Nucleus accumbens (tissue), 56 donors: Measurements from ENCODE around the gene MXD3.

ENCODE experiments used
- DNase-seq, 56 donors: peaks; one replicate each; lab custom pipeline; 2025; lab: John Stamatoyannopoulos, UW

The MXD3 gene

DNA sequence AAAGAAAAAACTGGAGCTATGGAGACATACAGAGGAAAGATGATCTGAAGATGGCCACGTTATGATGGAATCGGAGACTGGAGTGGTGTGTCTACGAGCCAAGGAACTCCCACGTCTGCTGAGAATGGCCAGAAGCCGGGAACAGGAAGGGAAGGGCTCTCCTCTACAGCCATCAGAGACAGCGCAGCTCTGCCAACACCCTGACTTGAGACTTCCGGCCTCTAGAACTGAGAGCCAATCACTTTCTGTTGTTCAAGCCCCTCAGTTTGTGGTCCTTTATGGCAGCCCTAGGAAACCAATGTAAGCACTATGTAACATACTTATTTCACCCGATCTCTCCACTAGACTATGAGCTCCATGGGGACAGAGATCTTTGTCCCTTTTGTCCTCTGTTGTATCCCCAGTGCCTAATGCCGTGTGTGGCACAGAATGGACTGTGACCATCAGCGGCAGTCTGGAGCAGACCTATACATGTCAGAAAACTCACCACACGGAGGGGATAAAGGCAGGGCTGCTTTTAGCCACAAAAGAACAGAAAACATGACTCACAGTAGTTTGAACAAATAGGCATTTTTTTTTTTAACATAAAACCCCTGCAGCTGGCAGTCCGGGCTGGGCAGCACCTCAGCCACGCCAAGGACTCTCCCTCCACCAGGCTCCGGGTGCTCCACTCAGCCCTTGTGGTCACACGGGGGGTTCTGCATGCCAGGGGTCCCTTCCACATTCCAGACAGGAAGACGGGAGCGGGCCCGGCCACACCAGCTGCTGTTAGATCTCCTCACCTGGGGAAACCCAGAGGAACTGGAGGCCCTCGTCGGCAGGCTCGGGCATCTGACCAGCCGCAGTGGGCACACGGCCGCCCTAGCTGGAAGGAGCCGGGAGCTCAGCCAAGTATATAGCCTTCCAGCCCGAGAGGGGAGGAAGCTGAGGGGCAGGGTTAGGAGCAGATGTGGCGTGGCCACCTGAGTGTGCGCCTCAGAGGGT, 16.1 kb upstream of the MXD3 start:
- DNase-seq: no peak

DNA sequence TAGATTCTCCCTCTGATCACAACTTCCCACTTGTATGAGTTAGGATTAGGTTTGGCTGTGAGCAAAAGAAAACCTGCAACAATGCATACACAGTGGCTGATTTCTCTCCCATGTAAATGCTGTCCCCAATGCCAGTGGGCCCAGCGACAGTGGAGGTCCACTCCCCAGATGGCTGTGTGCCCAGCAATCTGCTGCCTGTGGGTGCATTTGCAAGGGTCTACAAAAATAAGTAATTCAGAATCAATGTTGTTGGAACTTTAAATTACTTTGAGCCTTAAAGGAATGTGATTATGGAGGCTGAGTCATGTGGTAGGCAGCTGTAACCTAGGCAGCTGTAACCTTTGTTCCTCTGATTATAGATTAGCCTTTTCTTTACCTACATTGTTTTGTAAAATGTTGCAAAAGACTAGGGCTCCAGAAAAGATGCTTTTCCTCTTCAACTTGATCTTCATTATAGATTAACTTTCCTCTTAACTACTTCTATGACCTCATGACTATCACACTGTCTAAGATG, 14.2 kb upstream of the MXD3 start:
- no peak for DNase-seq

DNA sequence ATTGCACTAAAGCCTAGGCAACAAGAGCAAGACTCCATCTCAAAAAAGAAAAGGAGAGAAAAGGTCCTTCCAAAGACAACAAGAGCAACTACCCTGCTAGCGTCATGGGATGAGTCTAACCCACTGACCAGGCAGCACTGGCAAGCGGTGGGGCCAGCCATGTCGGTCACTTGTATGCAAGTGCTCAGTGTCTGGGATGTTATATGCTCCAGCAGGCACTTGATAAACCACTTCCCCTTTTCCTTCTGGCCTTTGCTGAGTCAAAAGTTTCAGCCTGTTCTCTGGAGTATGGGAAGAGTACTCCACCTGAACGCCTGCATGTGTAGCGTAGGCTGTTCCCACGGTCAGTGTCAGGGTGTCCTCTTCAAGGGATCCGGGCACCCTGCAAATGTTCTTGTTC, 9.2 kb upstream of the MXD3 start:
- DNase-seq: peak in 2 of 56 donors; percentile 11 to 16

DNA sequence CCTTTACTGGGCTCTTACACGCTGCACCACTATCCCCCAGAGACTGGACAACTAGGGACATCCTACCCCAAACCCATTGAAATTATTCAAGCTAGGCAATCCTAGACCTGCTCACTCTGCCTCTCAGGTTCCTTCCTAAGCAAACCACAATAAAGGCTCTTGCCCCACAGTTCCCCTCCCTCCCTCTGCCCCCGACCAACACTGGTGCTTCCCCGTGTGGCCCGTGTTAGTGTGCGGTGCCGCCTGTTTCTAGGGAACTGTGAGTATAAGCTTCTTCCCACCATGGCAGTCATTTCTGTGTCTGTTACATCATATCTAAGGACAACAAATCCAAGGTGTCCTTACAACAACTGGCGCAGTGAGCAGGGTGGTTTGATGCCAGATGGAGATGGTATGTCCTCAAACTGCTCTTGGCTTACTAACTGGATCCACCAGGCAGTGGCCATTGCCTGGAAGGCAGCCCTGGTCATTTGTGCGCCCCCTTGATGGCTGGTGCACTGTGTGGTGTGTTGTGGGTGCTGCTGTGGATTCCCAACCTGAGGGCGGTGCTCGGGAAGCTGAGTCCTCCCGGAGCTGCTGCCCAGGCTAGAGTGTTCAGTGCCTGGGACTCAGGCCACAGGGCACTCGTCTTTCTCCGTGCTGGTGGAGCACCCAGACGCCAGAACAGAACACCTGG, 8.4 kb upstream of the MXD3 start:
- DNase-seq: no peak

DNA sequence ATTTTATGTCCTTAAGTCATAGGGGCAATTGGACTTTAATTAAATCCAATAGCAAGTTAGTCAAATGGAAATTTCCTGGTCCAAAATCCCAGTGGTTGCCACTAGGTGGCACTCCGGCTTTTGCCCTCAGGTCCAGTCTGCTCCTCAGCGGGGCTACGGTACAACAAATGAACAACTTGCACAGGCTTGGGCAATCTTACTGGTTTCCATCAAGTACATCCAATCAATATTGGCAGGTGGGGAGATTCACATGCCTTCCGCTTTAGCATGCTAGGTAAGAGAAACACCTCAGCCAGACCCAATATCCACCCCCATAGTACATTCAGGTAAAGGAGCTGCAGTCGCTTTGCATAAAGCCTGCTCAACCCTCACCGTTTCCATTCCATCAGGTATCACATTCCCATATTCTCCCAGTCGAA, 6.3 kb upstream of the MXD3 start:
- DNase-seq: peak in 37 of 56 donors; percentile 7 to 84 (median 36)

DNA sequence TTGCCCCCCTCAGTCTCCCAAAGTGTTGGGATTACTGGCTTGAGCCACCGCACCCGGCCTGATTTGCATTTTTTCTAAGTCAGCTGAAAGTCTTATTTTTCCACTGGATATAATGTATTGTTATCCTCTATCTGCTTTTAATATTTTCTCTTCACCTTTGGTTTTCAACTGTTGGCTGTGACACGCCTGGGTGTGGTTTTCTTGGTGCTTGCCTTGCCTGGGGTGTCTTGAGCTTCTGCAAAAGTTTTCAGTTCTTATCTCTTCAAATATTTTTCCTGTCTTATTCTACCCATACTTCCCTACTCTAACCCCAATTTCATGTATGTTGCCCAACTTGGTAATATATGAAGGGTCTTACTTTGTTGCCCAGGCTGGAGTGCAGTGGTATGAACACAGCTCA, 4.3 kb upstream of the MXD3 start:
- no peak for DNase-seq

DNA sequence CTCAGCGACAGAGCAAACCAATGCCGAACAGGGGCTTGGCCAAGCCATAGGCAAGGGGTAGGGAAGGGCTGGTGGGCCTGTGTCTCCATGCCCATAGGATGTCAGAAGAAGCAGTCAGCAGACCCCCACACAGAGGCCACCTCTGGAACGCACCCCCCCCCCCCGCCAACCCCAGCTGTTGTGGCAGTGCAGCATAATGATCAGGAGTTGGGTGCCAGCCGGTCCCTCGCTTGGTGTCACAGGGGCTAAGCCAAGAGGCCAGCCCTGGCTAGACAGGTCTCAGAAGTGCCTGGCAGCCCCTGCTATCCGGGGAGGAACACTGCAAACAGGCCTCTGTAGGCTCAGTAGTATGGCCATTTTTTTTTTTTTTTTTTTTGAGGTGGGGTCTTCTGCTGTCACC, 3.7 kb upstream of the MXD3 start:
- DNase-seq: no peak

DNA sequence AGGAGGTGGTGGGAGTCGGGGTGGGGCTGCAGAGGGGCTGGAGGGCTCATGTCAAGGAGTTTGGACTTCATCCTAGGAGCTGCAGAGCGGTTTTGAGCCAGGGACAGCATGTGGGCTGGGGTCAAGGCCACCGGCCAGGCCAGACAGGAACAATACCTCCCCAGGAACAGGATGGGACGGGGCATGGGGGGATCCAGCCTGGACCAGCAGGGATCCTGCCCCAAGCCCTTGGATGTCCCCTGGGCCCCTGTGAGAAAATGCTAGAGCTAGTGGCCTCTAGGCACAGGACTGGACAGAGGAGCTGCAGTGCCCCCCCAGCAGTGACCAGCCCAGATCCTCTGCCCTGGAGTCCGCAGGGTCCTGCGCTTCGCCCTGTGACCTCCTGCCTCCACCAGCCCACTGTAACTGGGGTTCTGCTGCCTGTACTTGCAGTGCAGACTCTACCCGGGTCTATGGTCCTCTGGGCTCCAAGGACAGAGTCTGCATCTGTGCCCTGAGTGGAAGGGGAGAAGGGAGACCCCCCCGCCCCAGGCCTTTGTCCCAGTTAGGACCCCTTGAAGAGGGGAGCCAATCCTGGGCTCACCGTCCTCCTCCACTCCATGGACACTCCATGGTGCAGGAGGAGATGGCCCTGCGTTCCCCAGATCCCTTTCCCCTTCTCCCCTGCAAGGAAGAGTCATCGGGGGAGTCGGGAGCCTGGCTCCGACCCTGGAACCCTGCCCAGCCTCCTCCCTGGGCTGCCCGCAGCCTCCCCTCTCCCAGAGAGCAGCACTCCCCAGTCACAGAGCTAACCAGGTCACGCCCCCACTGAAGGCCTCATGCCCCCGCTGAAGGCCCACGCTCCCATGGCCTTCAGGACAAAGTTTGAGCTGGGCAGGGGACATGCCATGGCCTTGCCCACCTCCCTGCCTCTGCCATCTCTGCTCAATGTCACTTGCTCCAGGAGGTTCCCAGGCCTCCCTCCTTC, 3.0 kb upstream of the MXD3 start:
- DNase-seq: no peak

DNA sequence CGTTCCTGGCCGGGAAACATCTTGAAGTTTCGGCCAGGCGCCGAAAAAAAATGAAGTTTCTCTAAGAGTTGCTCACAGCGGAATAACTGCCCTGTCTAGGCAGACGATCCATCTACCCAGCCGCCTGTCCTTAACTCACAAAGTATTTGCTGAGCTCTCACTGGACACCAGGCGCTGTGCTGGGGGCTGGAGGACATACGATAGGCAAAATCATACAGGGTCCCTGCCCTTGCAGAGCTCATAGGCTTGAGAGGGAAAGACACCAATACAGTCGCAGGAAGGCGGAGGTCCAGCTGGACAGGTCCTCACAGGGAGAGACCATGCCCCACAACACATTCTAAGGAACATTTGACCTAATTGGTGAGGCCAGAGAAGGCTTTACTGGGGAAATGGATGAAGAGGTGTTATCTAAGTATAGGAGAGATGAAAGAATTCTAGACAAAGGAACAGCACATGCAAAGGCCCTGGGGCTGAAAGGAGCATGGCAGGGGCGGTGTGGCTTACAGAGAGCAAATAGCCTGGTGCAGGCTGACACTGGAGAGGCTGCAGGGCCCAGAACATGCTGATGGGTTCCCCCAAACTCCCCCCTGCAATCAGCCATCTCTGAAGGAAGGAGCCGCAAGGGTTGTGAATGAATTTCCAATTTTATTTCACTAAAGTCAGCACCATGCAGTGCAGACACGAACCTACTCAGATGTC, 2.0 kb upstream of the MXD3 start:
- no peak for DNase-seq

DNA sequence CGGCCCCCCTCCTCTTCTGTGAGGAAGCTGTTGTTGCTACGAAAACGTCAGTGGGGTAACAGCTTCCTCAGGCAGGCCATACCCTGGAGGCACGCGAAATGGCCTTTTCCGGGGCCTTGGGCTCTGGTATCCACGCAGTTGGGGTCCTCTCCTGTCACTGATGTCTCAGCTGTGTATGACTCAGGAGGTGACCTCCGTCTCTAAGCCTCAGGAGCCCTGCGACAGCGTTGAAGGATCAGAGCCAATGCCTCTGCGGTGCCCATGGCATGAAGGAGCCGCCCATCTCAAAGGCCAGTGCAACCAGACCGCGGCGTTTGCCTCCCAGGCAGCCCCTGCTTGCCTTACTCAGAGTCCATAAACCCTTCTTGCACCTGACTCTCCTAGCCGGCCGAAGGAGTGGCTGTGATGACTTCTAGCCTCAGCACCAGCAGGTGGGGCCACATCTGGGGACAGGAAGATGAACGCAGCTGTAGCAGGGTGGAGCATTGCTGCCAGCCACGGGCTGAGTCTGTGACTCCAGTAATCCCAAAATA, 1.0 kb upstream of the MXD3 start:
- no peak for DNase-seq

DNA sequence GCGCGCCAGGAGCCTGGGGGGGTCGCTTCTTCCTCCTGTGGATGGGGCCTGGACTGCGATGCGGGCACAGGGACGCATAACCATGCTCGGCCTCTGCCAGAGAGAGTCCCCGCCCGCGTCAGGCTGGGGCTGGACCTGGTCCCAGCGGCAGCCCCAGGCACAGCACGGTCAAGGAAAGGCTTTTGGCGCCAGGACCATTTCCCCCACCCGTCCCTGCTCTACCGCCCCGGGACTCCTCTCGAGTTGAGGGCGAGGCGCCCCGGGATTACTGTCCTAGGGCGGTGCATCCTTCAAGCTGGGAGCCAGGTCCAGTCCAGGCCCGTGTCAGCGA, 341 bp downstream of the MXD3 start:
- no peak for DNase-seq

DNA sequence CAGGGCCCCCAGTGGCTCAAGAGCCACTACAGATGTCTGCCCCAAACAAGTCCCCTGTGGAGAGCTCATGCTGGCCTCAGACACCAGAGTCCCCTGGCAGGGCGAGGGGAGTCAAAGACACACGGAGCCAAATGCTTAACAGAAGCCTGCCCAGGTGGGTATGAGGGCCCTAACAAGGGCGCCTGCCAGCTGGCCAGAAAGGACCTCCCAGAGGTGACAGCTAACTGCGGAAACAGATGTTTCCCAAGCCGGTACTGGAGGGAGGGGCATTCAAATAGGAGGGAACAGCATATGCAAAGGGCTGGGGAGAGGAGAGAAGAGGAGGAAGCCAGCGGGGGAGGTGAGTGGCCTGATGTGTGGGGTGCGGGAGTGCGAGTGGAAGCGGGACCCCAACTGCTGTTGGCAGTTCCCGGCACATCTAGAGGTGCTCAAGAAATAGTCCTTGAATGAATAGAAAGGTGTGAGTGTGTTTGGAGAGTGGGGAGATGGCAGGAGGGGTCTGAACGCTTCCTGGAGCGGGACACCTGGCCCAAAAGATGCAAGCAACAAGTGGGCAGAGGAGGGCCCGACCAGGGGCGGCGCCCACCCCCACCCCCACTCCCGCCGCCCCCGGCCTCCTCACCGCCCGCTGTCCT, 824 bp downstream of the MXD3 start:
- no peak for DNase-seq

DNA sequence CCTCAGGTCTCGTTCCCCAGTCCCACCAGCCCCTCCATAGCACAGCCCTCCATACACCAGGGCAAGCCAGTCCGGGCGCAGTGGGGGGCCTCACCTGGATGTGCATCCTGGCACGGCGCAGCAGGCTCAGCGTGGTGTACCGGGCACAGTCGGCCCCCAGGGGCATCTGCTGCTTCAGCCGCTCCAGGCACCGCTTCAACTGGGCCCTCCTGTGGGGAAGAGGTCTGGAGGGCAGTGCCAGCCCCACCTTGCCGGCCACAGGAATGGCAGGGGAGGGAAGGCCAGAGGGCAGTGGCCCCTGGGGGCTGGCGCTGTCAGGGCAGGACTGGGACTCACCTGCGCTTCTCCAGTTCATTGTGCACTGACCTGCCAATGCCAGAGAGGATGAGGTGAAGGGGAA, 1.4 kb downstream of the MXD3 start:
- no peak for DNase-seq

DNA sequence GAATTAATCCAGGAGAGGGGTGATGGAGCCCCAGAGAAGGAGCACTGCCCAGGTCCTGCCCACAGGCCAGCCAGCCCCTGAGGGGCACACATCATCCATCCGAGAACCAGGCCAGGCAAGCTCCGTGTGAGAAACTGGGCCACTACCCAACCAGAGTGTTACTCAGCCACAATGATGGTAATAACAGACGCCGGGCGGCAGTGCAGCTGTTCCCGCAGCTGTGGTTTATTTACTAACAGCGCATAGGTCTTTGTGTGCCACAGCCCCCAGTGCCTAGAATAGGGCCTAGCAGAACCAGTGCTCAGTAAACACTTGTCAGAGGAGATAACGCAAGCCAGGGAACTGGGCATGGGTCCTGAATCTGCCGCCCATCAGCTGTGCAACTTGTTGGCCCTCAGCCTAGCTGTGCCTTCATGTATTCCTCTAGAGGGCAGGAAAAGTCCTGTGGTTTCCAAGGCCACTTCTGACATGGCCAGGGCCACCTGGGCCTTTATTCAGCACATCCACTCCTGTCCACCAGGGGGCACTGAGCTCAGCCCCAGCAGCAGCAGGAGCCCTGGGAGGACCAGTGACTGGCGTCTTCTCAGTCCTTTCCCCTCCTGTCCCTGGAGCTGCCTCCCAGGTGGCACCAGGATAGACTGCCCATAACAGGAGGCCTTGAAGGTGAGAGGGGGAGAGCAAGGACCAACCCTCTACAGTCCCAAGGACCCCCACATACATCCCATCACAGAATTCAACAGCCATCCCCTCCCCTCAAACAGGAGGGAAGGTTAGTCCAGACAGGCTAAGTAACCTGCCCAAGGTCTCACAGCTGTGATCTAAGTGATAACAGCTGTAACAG, 2.1 kb downstream of the MXD3 start:
- DNase-seq: peak in 11 of 56 donors; percentile 15 to 48 (median 34)

DNA sequence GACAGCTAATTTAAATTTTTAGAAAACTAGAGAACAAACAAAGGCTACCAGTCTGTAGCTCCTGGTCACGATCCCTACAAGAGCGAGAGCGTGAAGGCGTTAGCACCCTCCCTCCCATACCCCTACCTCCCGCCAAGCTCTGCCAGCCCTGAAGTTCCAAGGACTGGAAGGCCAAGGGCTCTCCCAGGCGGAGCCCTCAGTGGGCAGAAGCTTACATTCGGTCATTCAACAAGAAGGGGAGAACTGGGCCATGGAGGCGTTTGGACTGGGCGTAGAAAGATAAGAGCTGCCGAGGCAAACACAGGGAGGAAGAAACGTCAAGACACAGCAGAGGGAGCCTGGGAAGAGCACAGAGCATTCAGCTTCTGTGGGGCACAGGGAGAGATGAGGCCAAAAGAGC, 3.0 kb downstream of the MXD3 start:
- no peak for DNase-seq

DNA sequence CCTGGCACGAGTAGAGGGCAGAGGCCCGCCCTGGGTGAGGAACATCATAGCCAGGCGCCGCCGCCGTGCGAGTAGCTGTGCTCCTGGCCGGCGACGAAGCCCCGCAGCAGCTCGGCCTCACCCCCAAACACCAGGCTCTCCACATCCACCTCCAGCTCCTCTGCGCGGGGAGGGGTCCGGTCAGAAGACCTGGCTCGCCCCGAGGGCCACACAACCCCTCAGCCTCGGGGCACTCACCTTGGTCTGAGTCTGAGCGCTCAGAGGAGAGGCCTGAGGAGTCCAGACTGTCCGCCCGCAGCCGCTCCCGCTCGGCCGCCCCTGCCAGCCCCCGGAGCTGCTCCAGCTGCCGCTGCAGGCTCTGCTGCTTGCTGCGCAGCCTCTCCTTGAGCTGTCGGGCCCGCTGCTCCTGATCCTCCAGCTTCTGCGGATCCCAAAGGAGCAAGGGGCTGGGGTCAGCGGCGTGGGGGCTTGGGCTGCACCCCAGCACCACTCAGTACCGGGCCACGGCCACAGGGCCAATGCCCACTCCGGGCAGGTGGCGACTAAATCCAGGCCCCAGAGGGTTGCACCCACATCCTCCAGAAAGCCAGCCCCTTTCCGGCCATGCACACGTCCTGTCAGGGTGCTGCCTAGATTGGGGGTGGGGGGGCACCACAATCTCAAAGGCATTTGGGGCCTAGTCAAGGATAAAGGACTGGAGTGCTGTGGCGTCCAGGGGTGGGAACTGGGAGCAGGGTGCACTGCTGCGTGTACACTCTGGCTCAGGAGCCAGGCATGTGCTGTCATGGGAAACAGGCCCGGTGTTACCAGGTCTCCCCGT, 3.9 kb downstream of the MXD3 start:
- no peak for DNase-seq
